Fibroblast of lung (primary cell): ENCODE results near the gene CDK5RAP1. TPM values are rescaled to one million over a fixed set of nuclear protein-coding genes. Genes with fewer than 3 reads are reported as not detected.
A peak's percentile ranks its signal among the peaks of the same experiment; 100 is the strongest.

ENCODE experiments used
- DNase-seq, 2 donors: peaks; one replicate each; pipeline versions ENCODE4 v3.0.0 to v3.0.0-alpha.2; 2010; ENCODE audit warnings: low read depth in 2 of 2
- H2AFZ ChIP-seq: 2 replicates; pipeline ENCODE4 v1.5.1; 2012; ENCODE audit warnings: low read length, control low read depth, inconsistent platforms
- H3K27ac ChIP-seq: 2 replicates; pipeline ENCODE4 v1.5.1; 2011; ENCODE audit warnings: low read length, control low read depth; ENCODE audit not compliant: insufficient read depth
- H3K27me3 ChIP-seq: 2 replicates; pipeline ENCODE4 v1.5.1; 2011; ENCODE audit warnings: mild to moderate bottlenecking, low read length; ENCODE audit not compliant: control insufficient read depth, insufficient read depth
- H3K36me3 ChIP-seq: 2 replicates; pipeline ENCODE4 v1.5.1; 2011; ENCODE audit warnings: low read length; ENCODE audit not compliant: control insufficient read depth, insufficient read depth
- H3K4me1 ChIP-seq: 2 replicates; pipeline ENCODE4 v1.5.1; 2011; ENCODE audit warnings: low read length; ENCODE audit not compliant: control insufficient read depth, insufficient read depth; ENCODE audit errors: extremely low read depth
- H3K4me2 ChIP-seq: 2 replicates; pipeline ENCODE4 v1.5.1; 2011; ENCODE audit warnings: low read length, control low read depth; ENCODE audit not compliant: insufficient read depth; ENCODE audit errors: extremely low read depth
- H3K4me3 ChIP-seq, 4 experiments: fragments of 200-600 bp in 1 of 4; sonication (generic) in 1 of 4; replicated peaks in 1 of 4; 2 replicates each; pipeline ENCODE4 v1.5.1; 2011 to 2016; ENCODE audit warnings: low read length in 4 of 4, low read depth in 3 of 4, mild to moderate bottlenecking in 3 of 4, control low read depth in 2 of 4, inconsistent platforms in 1 of 4, mixed read lengths in 1 of 4; ENCODE audit not compliant: insufficient read depth in 1 of 4; ENCODE audit errors: control extremely low read depth in 1 of 4
- H3K79me2 ChIP-seq: 2 replicates; pipeline ENCODE4 v1.5.1; 2012; ENCODE audit warnings: mild to moderate bottlenecking, low read length, inconsistent platforms; ENCODE audit not compliant: control insufficient read depth, insufficient read depth
- H3K9ac ChIP-seq: 2 replicates; pipeline ENCODE4 v1.5.1; 2011; ENCODE audit warnings: mild to moderate bottlenecking, low read length, control low read depth; ENCODE audit not compliant: insufficient read depth
- H3K9me3 ChIP-seq: 2 replicates; pipeline ENCODE4 v1.5.1; 2012; ENCODE audit warnings: low read depth, low read length; ENCODE audit not compliant: control insufficient read depth, insufficient read depth
- H4K20me1 ChIP-seq: 2 replicates; pipeline ENCODE4 v1.5.1; 2011; ENCODE audit warnings: low read length; ENCODE audit not compliant: control insufficient read depth, insufficient read depth; ENCODE audit errors: extremely low read depth
- EZH2 ChIP-seq: IDR thresholded peaks from 2 replicates; pipeline ENCODE4 v1.5.1; 2012; ENCODE audit warnings: low read length, control low read depth, mild to moderate bottlenecking; ENCODE audit errors: missing control alignments
- polyA plus RNA-seq, 2 donors: library from polyadenylated mRNA; depleted of rRNA in 1 of 2; stranded (reverse) in 1 of 2; unstranded in 1 of 2; fragments of >200 nt; gene quantifications; 2 replicates each; pipeline ENCODE4 v1.2.1, GENCODE V29; 2011 to 2012; ENCODE audit warnings: missing spikeins in 1 of 2
- total RNA-seq: library from RNA; depleted of rRNA; stranded (reverse); fragments of >200 nt; gene quantifications from 2 replicates; pipeline ENCODE4 v1.2.1, GENCODE V29; 2014
- TF ChIP-seq, protein P1 (sequence below), 2 donors: IDR thresholded peaks in 1 of 2; conservative IDR thresholded peaks in 1 of 2; 1 replicate in 1 of 2; 2 replicates in 1 of 2; pipeline ENCODE4 v1.5.1; 2011 to 2012; ENCODE audit warnings: low read length in 2 of 2, control low read depth in 1 of 2, inconsistent platforms in 1 of 2, low read depth in 1 of 2, mild to moderate bottlenecking in 1 of 2

CDK5RAP1 gene
- total and polyA plus RNA-seq, 2 donors (not counting 1 experiment from before 2014, with no cell fraction given): 22.4 to 23.8 TPM

DNA sequence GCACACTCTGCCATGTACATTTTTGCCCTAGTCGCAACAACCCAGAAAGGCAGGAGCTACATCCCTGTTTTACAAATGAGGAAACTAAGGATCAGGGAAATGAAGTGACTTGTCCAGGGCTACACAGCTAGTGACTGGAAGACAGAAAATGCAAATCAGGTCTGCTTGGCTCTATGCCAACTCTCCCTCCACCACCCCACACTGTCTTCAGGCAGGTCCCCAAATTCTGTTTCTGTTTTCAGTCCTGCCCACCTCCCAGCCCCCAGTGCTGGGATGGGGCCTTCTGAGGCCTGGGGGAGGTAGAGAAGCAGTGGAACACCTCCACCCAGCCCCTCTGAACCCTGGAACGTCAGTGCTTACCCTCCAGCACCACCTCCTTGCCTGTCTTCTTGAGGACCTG is 37.2 kb upstream of the CDK5RAP1 start:
- Histone ChIP-seq H3K9me3 (no peaks in the 10 kb centered on the region), H3K79me2 (no peaks in the 10 kb centered on the region), H3K4me2 (no peak overlapping the region), H3K27me3 (no peaks in the 10 kb centered on the region), H3K4me3 (no peak overlapping the region), H3K4me1 (peaks cover 8% of the 10 kb centered on the region), H3K36me3 (no peaks in the 10 kb centered on the region), H3K9ac (no peak overlapping the region), H4K20me1 (no peaks in the 10 kb centered on the region), H3K27ac (no peak overlapping the region), H2AFZ (no peak overlapping the region)
- no peak for TF ChIP-seq EZH2
- TF ChIP-seq, protein P1, sequence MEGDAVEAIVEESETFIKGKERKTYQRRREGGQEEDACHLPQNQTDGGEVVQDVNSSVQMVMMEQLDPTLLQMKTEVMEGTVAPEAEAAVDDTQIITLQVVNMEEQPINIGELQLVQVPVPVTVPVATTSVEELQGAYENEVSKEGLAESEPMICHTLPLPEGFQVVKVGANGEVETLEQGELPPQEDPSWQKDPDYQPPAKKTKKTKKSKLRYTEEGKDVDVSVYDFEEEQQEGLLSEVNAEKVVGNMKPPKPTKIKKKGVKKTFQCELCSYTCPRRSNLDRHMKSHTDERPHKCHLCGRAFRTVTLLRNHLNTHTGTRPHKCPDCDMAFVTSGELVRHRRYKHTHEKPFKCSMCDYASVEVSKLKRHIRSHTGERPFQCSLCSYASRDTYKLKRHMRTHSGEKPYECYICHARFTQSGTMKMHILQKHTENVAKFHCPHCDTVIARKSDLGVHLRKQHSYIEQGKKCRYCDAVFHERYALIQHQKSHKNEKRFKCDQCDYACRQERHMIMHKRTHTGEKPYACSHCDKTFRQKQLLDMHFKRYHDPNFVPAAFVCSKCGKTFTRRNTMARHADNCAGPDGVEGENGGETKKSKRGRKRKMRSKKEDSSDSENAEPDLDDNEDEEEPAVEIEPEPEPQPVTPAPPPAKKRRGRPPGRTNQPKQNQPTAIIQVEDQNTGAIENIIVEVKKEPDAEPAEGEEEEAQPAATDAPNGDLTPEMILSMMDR (conservative IDR thresholded peaks at IDR 0.05 in 1 of 2, IDR thresholded peaks at IDR 0.05 in 1 of 2; ENCODE audit: low read depth in 1 of 2, low read length in 2 of 2): no peak
- no peak for DNase-seq

DNA sequence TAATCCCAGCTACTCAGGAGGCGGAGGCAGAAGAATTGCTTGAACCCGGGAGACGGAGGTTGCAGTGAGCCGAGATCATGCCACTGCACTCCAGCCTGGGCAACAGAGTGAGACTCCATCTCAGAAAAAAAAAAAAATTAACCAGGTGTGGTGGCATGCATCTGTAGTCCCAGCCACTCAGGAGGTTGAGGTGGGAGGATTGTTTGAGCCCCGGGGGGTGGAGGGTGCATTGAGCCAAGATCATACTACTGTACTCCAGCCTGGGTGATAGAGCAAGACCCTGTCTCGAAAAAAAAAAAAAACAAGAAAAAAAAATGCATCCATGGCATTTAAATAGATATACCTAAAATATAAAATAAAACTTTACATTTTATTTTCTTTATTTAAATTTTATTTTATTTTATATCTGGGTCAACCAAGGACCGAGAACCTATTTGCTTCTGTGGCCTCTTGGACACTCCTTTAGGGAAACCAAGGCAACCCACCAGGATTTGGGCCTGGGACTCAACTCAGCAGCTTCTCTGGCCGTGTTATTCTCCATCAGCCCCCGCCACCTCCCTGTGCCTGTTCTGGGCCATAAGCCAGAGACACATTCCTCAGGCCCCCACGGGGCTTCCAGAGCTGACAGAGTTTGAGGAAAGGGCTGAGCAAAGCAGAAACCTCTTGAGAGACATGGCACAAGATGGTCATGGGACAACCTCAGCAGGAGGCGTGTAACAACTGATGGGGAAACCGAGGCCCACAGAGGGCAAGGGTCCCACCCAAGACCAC is 36.0 kb upstream of the CDK5RAP1 start:
- no peak for TF ChIP-seq EZH2
- TF ChIP-seq, protein P1 (conservative IDR thresholded peaks at IDR 0.05 in 1 of 2, IDR thresholded peaks at IDR 0.05 in 1 of 2; ENCODE audit: low read depth in 1 of 2, low read length in 2 of 2): no peak
- no peak overlapping the region for H3K9ac ChIP-seq

DNA sequence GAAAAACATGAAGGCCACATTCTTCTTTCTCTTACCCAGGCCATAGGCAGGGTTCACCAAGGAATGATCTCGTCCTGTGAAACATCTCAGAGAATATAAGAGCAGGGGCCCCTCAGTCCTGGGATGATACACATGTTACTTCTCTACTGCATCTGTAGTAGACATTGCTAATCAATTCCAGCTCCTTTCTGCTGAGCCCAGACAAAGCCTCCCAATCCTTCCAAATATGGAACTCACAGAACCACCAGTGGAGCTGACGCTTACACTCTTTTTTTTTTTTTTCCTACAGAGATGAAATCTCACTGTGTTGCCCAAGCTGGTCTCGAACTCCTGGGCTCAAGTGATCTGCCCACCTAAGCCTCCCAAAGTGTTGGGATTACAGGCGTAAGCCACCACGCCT is 33.1 kb upstream of the CDK5RAP1 start:
- Histone ChIP-seq H4K20me1 (no peaks in the 10 kb centered on the region), H3K9me3 (no peaks in the 10 kb centered on the region), H3K4me1 (peaks cover 4% of the 10 kb centered on the region), H3K27me3 (no peaks in the 10 kb centered on the region), H3K9ac (no peak overlapping the region), H2AFZ (no peak overlapping the region), H3K27ac (no peak overlapping the region), H3K4me2 (no peak overlapping the region), H3K79me2 (no peaks in the 10 kb centered on the region), H3K36me3 (no peaks in the 10 kb centered on the region), H3K4me3 (no peak overlapping the region)
- DNase-seq: no peak
- TF ChIP-seq EZH2: no peak
- TF ChIP-seq, protein P1 (conservative IDR thresholded peaks at IDR 0.05 in 1 of 2, IDR thresholded peaks at IDR 0.05 in 1 of 2; ENCODE audit: low read depth in 1 of 2, low read length in 2 of 2): no peak

More for the DNA sequence above, 36.0 kb upstream of the CDK5RAP1 start:
- no peaks in the 10 kb centered on the region for H4K20me1 ChIP-seq
- H2AFZ ChIP-seq: no peak overlapping the region
- H3K4me1 ChIP-seq: peaks cover 4% of the 10 kb centered on the region
- no peak overlapping the region for H3K4me2 ChIP-seq
- no peaks in the 10 kb centered on the region for H3K36me3 ChIP-seq
- no peak overlapping the region for H3K4me3 ChIP-seq
- H3K79me2 ChIP-seq: no peaks in the 10 kb centered on the region
- no peaks in the 10 kb centered on the region for H3K9me3 ChIP-seq
- peak; percentile 42 to 54 for DNase-seq
- no peaks in the 10 kb centered on the region for H3K27me3 ChIP-seq
- H3K27ac ChIP-seq: no peak overlapping the region
